Activated T-helper 1 cell treated with anti-CD3 and anti-CD28 coated beads, Interleukin-12 subunit alpha, Interleukin-12 subunit beta, Interleukin-2, Interleukin-4 antibody, amounts not matched to agents 30 ng/mL and 10 ng/mL and 1 ng/mL, durations not matched to agents 14 hours and 24 hours and 36 hours (primary cell): ENCODE data around the gene UAP1L1. TPM values are rescaled to one million over a fixed set of nuclear protein-coding genes. Genes with fewer than 3 reads are reported as not detected.
A peak's percentile ranks its signal among the peaks of the same experiment; 100 is the strongest.

Source experiments
- DNase-seq: peaks from one replicate; pipeline ENCODE4 v3.0.0; 2021; ENCODE audit warnings: low spot score
- H3K27ac Mint-ChIP-seq: one replicate; pipeline ENCODE4 v1.8.0; 2021; ENCODE audit warnings: mild to moderate bottlenecking, mixed read lengths
- H3K27me3 Mint-ChIP-seq: one replicate; pipeline ENCODE4 v1.8.0; 2022; ENCODE audit warnings: mild to moderate bottlenecking, moderate library complexity, mixed read lengths; ENCODE audit not compliant: insufficient read depth
- H3K36me3 Mint-ChIP-seq: one replicate; pipeline ENCODE4 v1.8.0; 2021; ENCODE audit warnings: low read depth, mixed read lengths
- H3K4me1 Mint-ChIP-seq: one replicate; pipeline ENCODE4 v1.8.0; 2021; ENCODE audit warnings: low read depth, mixed read lengths
- H3K4me3 Mint-ChIP-seq: one replicate; pipeline ENCODE4 v1.8.0; 2021; ENCODE audit warnings: mild to moderate bottlenecking, moderate library complexity, mixed read lengths
- H3K9me3 Mint-ChIP-seq: one replicate; pipeline ENCODE4 v1.8.0; 2021; ENCODE audit warnings: mixed read lengths
- intact Hi-C: fragments of 100-400 bp; cut with micrococcal nuclease; formaldehyde crosslinking; loops from one replicate; pipeline ENCODE4 v1.15.1; 2024
- total RNA-seq: library from RNA; stranded (reverse); gene quantifications from 2 replicates; pipeline ENCODE4 v1.2.3, GENCODE V29; 2022

UAP1L1 gene
- total RNA-seq, 1 donor from 2014 or later: 14.9 TPM

DNA sequence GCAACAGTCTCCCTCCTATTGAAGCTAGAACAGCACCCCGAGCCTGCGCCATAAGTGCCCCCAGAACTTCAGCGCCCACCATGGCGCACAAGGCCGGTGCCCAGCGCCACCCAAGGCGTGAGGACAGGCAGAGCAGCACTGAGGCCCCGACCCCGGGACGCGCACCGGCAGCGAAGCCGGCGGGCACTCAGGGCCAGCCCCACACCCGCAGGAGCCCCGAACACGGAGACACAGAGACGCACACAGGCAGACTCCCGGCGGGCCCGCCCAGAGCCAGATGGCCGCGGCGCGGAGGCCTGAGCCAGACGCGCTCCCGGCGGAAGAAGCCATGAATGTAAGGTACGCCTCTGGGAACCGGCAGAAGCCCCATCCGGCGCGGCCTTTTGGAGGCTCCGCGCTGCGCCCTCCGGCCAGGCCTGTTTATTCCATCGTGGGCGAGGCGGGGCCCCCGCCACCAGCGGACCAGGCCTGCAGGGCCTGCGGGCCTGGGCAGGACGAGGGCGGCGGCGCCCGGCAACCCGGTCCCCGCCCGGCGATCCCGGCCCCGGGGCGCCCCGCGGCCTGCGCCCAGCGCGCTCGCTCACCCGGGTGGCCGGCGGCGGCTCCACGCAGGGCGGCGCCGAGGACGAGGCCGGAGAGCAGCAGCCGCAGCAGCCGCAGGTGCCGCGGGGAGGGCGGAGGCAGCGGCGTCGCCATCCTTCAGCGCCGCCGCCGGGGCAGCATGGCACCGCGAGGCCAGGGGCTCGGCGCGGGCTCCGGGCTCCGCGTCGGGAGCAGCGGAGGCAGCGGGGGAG is 31.8 kb upstream of the UAP1L1 start:
- DNase-seq: no peak
- Mint-ChIP-seq H3K36me3 (no peaks in the 10 kb centered on the region), H3K4me3 (peak overlapping the region; percentile 77), H3K4me1 (peaks cover 5% of the 10 kb centered on the region), H3K9me3 (no peaks in the 10 kb centered on the region), H3K27me3 (peaks cover 26% of the 10 kb centered on the region), H3K27ac (peak overlapping the region; percentile 44)
- intact Hi-C loops: loop anchor here (1.0 to 5.0 kb wide), 5 partner anchors 16 to 198 kb away; partner anchors contain the start of genes PHPT1 and TUBB4B

DNA sequence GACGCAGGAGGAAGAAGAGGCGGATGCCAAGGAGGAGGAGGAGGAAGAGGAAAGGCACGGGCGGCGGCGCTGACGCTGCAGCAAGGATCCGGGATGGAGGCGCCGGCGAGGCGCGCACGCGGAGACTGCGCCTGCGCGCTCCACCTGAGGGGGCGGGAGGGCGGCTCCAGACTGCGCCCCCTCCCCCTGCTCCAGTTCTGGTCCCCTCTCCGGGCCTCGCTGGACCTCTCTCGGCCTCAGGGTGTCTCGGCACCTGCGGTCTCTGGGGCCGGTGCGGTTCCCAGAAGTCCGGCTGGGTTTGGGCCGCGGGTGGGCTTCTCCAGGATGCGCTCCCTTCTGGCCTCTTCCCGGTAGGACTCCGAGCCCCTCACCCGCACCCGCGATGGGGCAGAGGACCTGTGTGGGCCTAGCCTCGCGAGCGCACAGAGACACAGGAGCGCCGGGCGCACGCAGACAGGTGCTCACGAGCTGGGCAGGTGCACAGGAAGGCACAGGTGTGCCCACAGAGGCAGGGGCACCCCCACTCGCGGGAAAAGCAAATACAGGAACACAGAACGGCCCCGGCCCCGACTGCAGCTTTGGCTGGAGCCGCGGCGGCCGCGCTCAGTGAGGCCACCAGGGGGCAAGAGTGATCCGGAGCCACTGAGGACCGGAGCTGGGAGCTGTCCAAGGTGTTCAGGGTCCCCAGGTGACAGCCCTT is 31.1 kb upstream of the UAP1L1 start, which contains the start of gene NPDC1:
TSS of gene NPDC1 (minus strand) at position 90 of the 700 bp plus-strand sequence. CDS start 188 bp downstream, outside the sequence.
- Mint-ChIP-seq H3K4me3 (peak within 1 kb of the TSS; percentile 77), H3K36me3 (no peaks in the 10 kb centered on the region), H3K27ac (peak within 1 kb of the TSS; percentile 44), H3K27me3 (peaks cover 29% of the 10 kb centered on the region), H3K4me1 (peaks cover 5% of the 10 kb centered on the region), H3K9me3 (no peaks in the 10 kb centered on the region)
- intact Hi-C loops: loop anchor here (1.0 to 5.0 kb wide), 5 partner anchors 17 to 199 kb away; partner anchors contain the start of genes PHPT1 and TUBB4B
- DNase-seq: peak; percentile 81

DNA sequence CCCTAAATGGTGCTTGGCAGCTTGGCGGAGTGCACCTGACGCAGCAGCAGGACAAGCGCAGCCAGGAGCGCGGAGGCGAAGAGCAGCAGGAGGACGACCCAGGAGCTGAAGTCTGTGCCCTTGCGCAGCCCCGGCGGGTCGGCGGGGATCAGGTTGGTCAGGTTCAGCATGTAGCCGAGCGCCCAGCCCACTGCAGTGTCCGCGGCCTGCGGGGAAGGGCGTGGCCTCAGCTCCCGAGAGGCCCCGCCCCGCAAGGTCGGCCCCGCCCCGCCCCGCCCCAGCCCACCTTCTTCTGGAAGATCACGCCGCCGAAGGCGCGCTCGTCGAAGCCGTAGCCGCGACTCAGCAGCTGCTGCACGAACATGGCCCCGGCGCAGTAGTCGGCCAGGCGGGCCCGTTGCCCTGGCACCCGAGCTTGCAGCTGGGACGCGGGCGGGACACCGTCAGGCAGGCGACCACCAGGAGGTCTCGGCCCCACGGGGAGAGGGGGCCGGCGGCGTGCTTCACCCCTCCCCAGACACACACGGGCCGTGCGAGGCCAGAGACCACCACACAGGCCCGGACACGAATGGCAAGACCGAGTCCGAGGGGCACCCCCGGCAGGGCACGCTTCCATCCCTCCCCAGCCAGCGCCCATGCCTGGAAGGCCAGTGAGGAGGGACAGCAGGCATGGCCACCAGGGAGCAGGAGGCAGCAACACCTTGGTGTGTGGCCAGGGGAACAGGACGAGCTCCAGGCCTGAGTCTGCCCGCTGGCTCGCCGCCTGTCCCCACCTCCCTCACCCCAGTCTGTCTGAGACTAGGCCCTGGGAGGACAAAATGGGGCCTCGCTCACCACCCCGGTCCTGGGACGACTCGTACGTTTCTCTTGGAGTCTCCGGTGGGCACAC is 28.4 kb upstream of the UAP1L1 start:
- H3K36me3 Mint-ChIP-seq: no peaks in the 10 kb centered on the region
- H3K27ac Mint-ChIP-seq: no peak overlapping the region
- H3K9me3 Mint-ChIP-seq: no peaks in the 10 kb centered on the region
- H3K4me1 Mint-ChIP-seq: peaks cover 5% of the 10 kb centered on the region
- no peak overlapping the region for H3K4me3 Mint-ChIP-seq
- peaks cover 36% of the 10 kb centered on the region for H3K27me3 Mint-ChIP-seq
- intact Hi-C loops: loop anchor here (5.0 kb wide), 3 partner anchors 78 to 202 kb away; partner anchors contain the start of genes PHPT1 and TUBB4B
- DNase-seq: no peak

DNA sequence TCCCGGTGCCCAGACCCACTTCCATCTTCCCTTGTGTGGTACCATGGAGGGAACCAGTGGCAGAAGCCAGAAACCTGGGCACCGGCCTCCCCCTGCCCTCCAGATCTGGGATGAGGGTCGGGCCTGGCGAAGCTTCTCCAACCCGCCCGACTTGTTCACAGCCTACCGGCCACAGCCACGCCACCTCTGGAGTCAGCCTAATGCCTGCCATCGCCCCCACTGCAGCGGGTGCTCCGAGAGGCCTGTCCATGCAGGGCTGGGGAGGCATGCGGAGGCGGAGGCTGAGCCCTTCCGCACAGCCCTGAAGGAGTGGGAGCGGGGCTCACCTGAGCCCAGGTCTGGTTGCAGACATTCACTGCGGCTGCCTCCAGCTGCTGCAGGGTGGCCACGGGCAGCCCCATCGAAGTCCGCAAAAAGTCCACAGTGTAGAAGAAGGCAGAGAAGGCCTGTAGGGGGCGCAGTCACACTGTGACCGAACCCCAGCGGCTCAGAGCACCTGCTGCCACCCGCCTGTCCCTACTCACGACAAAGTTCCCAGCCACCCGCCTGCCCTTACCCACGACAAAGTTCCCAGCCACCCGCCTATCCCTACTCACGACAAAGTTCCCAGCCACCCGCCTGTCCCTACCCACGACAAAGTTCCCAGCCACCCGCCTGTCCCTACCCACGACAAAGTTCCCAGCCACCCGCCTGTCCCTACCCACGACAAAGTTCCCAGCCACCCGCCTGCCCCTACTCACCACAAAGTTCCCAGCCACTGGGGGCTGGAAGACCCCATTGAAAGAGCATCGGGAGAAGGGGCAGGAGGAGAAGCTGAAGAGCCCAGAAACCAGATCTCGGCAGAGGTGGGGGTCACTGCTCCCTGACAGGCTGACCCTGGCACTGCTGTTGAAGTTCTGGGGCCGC is 27.5 kb upstream of the UAP1L1 start:
- no peak overlapping the region for H3K27ac Mint-ChIP-seq
- H3K27me3 Mint-ChIP-seq: peaks cover 36% of the 10 kb centered on the region
- intact Hi-C loops: loop anchor here (5.0 kb wide), 3 partner anchors 78 to 202 kb away; partner anchors contain the start of genes PHPT1 and TUBB4B
- DNase-seq: peak; percentile 40
- no peaks in the 10 kb centered on the region for H3K36me3 Mint-ChIP-seq
- no peak overlapping the region for H3K4me3 Mint-ChIP-seq
- H3K9me3 Mint-ChIP-seq: no peaks in the 10 kb centered on the region
- peaks cover 3% of the 10 kb centered on the region for H3K4me1 Mint-ChIP-seq

DNA sequence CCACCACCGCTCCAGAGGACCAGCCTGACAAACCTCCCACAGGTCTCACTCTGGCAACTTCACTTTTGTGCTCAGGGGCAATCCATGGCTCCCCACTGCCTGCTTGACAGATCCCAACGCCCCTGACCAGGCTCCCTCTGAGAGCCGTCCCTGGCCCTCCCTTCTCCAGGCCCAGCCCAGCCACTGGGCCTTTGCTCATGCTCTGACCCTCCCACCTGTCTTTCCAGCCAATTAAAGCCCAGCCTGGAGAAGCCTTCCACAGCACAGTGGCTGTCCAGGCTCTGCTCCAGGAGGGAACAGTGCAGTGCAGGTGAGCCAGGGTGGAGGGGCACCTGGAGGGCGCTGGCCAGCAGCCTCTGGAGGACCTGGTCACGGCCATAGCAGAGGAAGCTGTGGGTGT is 26.7 kb upstream of the UAP1L1 start:
- Mint-ChIP-seq H3K27ac (no peak overlapping the region), H3K4me3 (no peak overlapping the region), H3K27me3 (peaks cover 39% of the 10 kb centered on the region), H3K9me3 (no peaks in the 10 kb centered on the region), H3K36me3 (no peaks in the 10 kb centered on the region), H3K4me1 (no peaks in the 10 kb centered on the region)
- no peak for DNase-seq
- intact Hi-C loops: no loop called here

DNA sequence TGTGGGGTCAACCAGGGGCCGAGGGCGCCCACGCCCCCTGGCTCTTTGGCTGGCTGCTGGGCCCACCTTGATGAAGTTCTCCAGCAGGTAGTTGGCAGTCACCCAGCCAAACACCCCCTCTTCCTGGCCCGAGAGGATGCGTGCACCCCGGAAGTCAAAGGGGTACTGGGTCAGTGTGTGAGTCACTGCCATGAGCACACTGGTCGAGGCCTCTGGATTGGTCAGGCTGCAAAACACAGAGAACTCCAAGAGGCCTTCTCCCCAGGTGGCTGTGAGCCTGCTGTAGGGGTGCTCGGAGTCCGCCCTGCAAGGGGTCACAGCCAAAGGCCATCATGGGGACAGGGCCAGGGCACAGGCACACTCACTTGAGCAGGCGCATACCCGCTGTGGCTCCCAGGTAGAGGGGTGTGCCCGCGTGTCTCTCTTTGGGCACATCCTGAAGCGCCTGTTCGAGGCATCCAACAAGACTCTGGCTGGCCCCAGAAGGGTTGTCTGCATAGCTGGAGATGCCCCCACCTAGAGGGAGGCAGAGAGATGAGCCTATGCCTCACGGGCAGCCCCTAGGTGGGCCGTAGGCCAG is 26.1 kb upstream of the UAP1L1 start:
- no peak overlapping the region for H3K27ac Mint-ChIP-seq
- H3K27me3 Mint-ChIP-seq: peaks cover 40% of the 10 kb centered on the region
- no peaks in the 10 kb centered on the region for H3K9me3 Mint-ChIP-seq
- H3K4me3 Mint-ChIP-seq: no peak overlapping the region
- H3K36me3 Mint-ChIP-seq: no peaks in the 10 kb centered on the region
- intact Hi-C loops: no loop called here
- no peak for DNase-seq
- no peaks in the 10 kb centered on the region for H3K4me1 Mint-ChIP-seq

DNA sequence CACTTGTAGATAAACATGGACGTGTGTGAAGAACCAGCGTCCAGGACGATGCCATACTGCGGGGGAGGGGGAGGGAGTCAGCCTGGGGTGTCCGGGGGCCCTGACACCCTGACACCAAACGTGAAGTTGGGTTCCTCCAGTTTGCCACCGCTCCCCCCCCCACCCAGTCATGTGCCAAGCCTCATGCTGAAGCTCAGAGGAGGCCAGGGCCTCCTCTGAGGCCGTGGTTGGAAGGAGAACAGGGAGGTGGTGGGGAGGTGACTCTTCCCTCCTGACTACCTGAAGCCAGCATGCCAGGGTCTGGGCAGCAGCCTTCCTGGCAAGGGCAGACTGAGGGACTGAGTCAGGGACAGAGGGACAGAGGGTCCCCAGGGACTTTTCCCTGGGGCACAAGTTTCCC is 25.0 kb upstream of the UAP1L1 start:
- Mint-ChIP-seq H3K9me3 (no peaks in the 10 kb centered on the region), H3K4me3 (no peak overlapping the region), H3K27ac (no peak overlapping the region), H3K36me3 (no peaks in the 10 kb centered on the region), H3K27me3 (peaks cover 35% of the 10 kb centered on the region), H3K4me1 (no peaks in the 10 kb centered on the region)
- intact Hi-C loops: no loop called here
- no peak for DNase-seq

DNA sequence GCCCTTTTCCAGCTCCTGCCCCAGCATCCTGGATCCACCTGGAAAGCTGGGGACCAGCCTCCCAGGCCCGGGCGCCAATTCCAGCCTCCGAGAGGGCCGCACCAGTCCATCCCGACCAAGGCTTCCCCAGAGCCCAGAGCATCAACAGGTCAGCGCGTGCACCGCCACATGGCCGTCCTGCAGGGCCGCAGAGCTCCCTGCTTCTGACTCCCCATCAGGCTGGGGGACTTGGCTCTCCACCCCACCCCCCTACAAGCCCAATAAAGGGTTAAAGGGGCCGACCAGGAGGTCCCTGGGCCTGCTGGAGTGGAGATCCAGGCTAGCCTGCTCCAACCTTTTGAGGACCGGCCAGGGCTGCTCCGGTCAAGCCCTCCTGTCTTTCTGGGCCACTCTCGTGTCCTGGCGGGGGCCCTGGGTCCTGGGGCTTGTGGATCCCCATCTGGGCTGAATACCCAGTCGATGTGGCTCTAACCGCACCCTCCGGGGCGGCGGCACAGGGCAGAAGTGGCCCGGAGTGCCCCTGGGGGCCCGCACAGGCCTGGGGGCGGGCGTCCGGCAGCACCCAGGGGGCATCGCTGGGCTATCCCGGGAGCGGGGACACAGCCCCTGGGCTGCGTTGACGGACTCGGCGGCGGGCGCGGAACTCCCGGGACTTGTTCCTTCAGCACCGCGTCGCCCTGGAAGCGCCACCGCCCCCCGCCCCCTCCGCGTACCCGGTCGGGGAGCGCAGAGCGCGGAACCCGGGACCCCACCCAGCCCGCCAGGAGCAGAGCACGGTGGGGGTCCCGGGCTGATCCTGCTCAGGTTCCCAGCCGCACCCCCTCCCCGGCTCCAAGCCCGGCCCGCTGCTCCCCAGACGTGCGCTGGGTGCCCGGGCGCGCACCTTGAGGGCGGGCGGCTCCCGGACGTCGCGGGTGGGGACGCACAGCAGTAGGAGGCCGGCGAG is 24.0 kb upstream of the UAP1L1 start:
- Mint-ChIP-seq H3K4me3 (no peak overlapping the region), H3K27ac (no peak overlapping the region), H3K9me3 (no peaks in the 10 kb centered on the region), H3K4me1 (no peaks in the 10 kb centered on the region), H3K27me3 (peaks cover 27% of the 10 kb centered on the region), H3K36me3 (no peaks in the 10 kb centered on the region)
- DNase-seq: no peak
- intact Hi-C loops: loop anchor here (1.0 kb wide), 1 partner anchor 11 kb away; no protein-coding TSS in a partner anchor

DNA sequence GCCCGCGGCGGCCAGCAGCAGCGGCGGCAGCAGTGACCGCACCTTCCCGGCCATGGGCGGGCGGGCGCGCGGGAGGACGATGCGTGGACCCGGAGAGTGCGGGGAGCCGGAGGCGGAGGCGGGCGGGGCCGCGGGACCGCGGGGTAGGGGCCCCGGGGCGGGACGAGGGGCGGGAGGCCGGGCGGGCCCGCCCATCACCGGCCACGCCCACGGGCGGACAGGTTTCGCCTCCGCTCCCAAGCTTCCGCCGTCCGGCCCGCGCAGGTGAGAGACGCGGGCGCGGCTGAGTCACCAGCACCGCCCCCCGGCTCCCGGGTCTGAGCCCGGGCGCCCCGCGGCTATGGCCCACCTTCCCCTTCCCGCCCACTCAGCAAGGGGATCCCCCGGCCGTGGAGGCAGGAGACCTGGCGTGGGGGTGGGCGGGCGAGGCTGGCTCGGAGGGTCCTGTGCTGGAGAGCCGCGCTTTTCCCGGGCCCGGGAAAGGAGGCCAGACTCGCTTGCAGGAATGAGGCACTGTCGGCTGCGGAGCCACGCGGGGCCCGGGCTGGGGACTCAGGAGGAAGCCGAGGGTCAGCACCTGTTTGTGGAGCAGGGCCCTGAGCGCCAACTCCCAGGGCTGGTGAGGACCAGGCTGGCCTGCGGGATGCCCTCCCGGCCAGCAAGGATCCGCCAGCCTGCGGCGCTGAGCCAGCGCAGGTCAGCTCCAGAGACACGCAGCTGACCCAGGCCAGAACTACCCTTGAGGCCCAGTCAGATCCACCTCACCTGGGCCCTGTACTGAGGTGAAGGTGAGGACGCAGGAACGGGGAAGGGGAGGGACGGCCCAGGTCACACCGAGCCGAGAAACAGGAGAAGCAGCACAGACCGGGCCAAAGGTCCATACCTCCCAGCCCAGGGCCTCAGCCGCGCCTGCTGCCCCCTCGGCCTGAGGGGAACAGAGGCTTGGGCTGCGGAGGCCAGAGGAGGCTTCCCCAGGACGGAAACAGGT is 23.1 kb upstream of the UAP1L1 start, which contains the start of gene ENTPD2:
TSS of gene ENTPD2 (minus strand) at position 118 of the 988 bp plus-strand sequence. CDS start at position 54, 64 bp downstream.
- intact Hi-C loops: loop anchor here (1.0 kb wide), 1 partner anchor 10 kb away; no protein-coding TSS in a partner anchor
- no peak within 1 kb of the TSS for H3K27ac Mint-ChIP-seq
- no peaks in the 10 kb centered on the region for H3K9me3 Mint-ChIP-seq
- H3K36me3 Mint-ChIP-seq: no peaks in the 10 kb centered on the region
- peak; percentile 28 for DNase-seq
- H3K27me3 Mint-ChIP-seq: peaks cover 31% of the 10 kb centered on the region
- H3K4me1 Mint-ChIP-seq: no peaks in the 10 kb centered on the region
- no peak within 1 kb of the TSS for H3K4me3 Mint-ChIP-seq

DNA sequence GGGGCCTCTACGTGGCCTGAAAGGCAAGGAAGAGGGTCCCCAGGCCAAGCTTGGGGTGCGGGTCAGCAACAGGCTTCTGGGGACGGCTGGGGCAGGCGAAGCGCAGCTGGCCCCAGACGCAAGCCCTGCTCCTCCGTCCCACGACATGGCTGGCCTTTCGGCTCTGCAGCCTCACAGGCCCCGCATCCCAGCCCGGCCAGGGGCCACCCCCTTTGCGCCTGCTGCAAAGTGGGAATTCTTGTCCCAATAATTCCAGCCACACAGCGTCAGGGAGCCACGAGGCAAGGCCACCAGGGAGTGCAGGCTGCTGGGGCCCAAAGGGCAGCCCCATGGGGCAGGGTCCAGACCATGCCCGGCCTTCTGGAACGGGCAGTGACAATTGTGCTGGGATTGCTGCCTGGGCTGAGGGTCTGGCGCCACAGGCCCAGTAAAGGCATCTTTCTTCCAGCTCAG is 22.4 kb upstream of the UAP1L1 start:
- H3K9me3 Mint-ChIP-seq: no peaks in the 10 kb centered on the region
- intact Hi-C loops: no loop called here
- no peaks in the 10 kb centered on the region for H3K36me3 Mint-ChIP-seq

More for the DNA sequence above, 22.4 kb upstream of the UAP1L1 start:
- H3K4me3 Mint-ChIP-seq: no peak overlapping the region
- DNase-seq: no peak
- H3K27ac Mint-ChIP-seq: no peak overlapping the region
- no peaks in the 10 kb centered on the region for H3K4me1 Mint-ChIP-seq
- H3K27me3 Mint-ChIP-seq: peaks cover 25% of the 10 kb centered on the region
